ENCODE data around the gene HUS1. TPM values are rescaled to one million over a fixed set of nuclear protein-coding genes. Genes with fewer than 3 reads are reported as not detected.

HUS1 gene
- total and polyA plus RNA-seq, 2 of the 8 experiments (the other 6 are each of a cell fraction or from before 2014, with no cell fraction given) = 15.0 to 33.0 TPM

DNA sequence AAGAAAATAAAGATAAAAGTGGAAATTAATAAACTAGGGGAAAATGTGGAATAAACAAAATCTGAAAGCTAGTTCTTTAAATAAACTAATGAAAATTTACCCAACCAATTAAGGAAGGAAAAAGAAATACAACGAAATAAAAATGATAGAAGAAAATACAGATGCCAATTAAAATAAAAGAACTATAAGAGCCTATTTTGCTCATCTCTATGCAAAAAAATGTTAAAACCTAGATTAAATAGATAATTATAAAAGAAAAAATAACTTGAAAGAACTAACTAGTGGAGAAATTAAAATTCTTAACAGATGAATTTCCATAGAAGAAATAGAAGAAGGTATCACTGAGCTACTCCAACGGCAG is 63.8 kb downstream of the HUS1 start:
- H2BK20ac ChIP-seq (ENCODE audit: low read length) = no peak overlapping the region
- no peak overlapping the region for H2BK5ac ChIP-seq (ENCODE audit: low read depth, low read length)
- H3K9me3 ChIP-seq (ENCODE audit: insufficient read depth in 2 of 2, low read depth in 1 of 2, low read length in 1 of 2) = no peaks in the 10 kb centered on the region
- no peaks in the 10 kb centered on the region for H4K20me1 ChIP-seq (replicated peaks in 1 of 2; ENCODE audit: control insufficient read depth in 1 of 2, insufficient read depth in 2 of 2, low read length in 2 of 2)
- TF ChIP-seq GABPA (IDR thresholded peaks at IDR 0.05; ENCODE audit: borderline replicate concordance, insufficient read depth, low read length) = no peak
- no peaks in the 10 kb centered on the region for H3K79me2 ChIP-seq (ENCODE audit: control insufficient read depth in 1 of 2, insufficient read depth in 2 of 2, low read length in 2 of 2)
- no peak overlapping the region for H2AK5ac ChIP-seq (ENCODE audit: low read depth, low read length)
- H3K56ac ChIP-seq (replicated peaks; ENCODE audit: insufficient read length, low read depth, low read length) = no peak overlapping the region
- H4K91ac ChIP-seq (replicated peaks; ENCODE audit: insufficient read length, low read length) = no peak overlapping the region
- H3K14ac ChIP-seq (ENCODE audit: insufficient read length) = no peak overlapping the region
- no peaks in the 10 kb centered on the region for H3K27me3 ChIP-seq (replicated peaks in 1 of 4; ENCODE audit: control insufficient read depth in 3 of 4, extremely low read depth in 1 of 4, insufficient read depth in 3 of 4, low read length in 3 of 4)
- H3K79me1 ChIP-seq (ENCODE audit: low read depth, low read length) = no peaks in the 10 kb centered on the region
- H3K18ac ChIP-seq (ENCODE audit: extremely low read depth, low read length) = no peak overlapping the region
- H3K4me3 ChIP-seq (ENCODE audit: extremely low read depth in 1 of 4, insufficient read depth in 2 of 4, low read depth in 3 of 4, low read length in 4 of 4) = no peak overlapping the region
- H3K27ac ChIP-seq (ENCODE audit: low read depth, low read length) = no peak overlapping the region
- DNase-seq (ENCODE audit: low read depth in 1 of 2, low spot score in 2 of 2) = no peak
- H2BK120ac ChIP-seq (replicated peaks; ENCODE audit: low read depth, low read length) = no peak overlapping the region
- no peak overlapping the region for H4K5ac ChIP-seq (ENCODE audit: insufficient read length, low read depth, low read length)
- H3K23ac ChIP-seq (ENCODE audit: insufficient read length) = no peak overlapping the region
- no peak overlapping the region for H3K4ac ChIP-seq (replicated peaks; ENCODE audit: insufficient read length, low read depth, low read length)
- peaks cover 0 to 8% (median 1%) of the 10 kb centered on the region in 4 experiments; a peak in 2 of 7 replicates for H3K4me1 ChIP-seq (replicated peaks in 1 of 4; ENCODE audit: control insufficient read depth in 3 of 4, insufficient read depth in 4 of 4, low read length in 3 of 4)
- no peak overlapping the region for H3K9ac ChIP-seq (replicated peaks in 1 of 4; ENCODE audit: extremely low read depth in 1 of 4, low read depth in 3 of 4, low read length in 3 of 4)
- no peak overlapping the region for H2BK12ac ChIP-seq (ENCODE audit: low read depth, low read length)
- no peak for FAIRE-seq
- H2BK15ac ChIP-seq (ENCODE audit: low read length) = no peak overlapping the region
- H3K4me2 ChIP-seq (ENCODE audit: insufficient read depth in 1 of 2, low read depth in 2 of 2, low read length in 2 of 2) = no peak overlapping the region
- WGBS, 2 experiments (ENCODE audit: extremely low coverage in 1 of 2, insufficient coverage in 1 of 2, insufficient read length in 1 of 2, insufficient replicate concordance in 2 of 2, low coverage in 1 of 2, low lambda C conversion rate in 2 of 2, missing lambda C conversion rate in 1 of 2) = 81% methylated on average over 2 of the region's 2 CpGs; no CpG with 5 or more reads in 1 of the 2 experiments
- ChIA-PET POLR2A (ENCODE audit: partially characterized antibody) (no interaction called here), CTCF (ENCODE audit: partially characterized antibody) (interaction anchor here (1.0 to 3.9 kb wide), 5 partner anchors 11 to 124 kb away, joined by 3 to 17 read pairs (median 3); no protein-coding TSS in a partner anchor)
- H3K23me2 ChIP-seq (ENCODE audit: low read depth, low read length) = no peaks in the 10 kb centered on the region
- no peaks in the 10 kb centered on the region for H3K36me3 ChIP-seq (ENCODE audit: control insufficient read depth in 2 of 4, insufficient read depth in 4 of 4, low read length in 3 of 4)
- no peak overlapping the region for H4K8ac ChIP-seq (ENCODE audit: extremely low read depth, insufficient read depth, low read length)
- no peak overlapping the region for H2AFZ ChIP-seq (ENCODE audit: low read length)
